ENCODE measurements around the gene LTA4H.

DNA sequence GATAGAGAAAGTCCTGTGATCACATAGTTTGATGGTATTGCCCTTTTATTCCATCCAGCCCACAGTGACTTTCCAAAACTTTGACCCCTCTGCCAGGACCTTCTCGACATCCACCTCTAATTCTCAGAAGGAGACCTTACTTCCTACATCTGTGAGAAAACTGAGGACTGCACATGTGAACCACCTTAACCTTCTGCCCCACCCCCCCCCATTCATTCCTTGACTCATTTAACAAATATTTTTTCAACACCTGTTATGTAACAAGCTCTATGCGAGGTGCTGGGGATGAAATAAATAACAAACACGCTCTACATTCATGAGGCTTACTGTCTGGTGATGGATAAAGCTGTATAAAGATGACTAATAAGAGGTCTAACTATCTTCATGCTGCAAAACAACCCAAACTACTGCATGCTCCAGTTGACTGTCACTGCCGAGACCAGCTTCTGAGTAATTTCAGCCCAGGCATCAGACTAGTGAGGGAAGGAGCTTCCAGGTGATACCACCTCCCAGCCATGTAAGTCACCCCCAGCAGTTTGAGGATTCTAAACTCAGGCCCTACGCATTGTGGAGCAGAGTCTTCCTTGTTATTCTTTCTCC, 37.4 kb downstream of the LTA4H start:
- TF ChIP-seq, protein P1, sequence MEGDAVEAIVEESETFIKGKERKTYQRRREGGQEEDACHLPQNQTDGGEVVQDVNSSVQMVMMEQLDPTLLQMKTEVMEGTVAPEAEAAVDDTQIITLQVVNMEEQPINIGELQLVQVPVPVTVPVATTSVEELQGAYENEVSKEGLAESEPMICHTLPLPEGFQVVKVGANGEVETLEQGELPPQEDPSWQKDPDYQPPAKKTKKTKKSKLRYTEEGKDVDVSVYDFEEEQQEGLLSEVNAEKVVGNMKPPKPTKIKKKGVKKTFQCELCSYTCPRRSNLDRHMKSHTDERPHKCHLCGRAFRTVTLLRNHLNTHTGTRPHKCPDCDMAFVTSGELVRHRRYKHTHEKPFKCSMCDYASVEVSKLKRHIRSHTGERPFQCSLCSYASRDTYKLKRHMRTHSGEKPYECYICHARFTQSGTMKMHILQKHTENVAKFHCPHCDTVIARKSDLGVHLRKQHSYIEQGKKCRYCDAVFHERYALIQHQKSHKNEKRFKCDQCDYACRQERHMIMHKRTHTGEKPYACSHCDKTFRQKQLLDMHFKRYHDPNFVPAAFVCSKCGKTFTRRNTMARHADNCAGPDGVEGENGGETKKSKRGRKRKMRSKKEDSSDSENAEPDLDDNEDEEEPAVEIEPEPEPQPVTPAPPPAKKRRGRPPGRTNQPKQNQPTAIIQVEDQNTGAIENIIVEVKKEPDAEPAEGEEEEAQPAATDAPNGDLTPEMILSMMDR (conservative IDR thresholded peaks at IDR 0.05) = no peak
- TF ChIP-seq ZFX (IDR thresholded peaks at IDR 0.05) = no peak
